Prostate gland (tissue), 2 donors: Measurements from ENCODE around the gene SMIM21.

Experiments used
- POLR2A ChIP-seq: fragments of 450-650 bp; IDR thresholded peaks from one replicate; pipeline ENCODE4 v1.6.1; 2016; ENCODE audit warnings: antibody characterized with exemption, mild to moderate bottlenecking
- POLR2AphosphoS5 ChIP-seq: sonication (generic); formaldehyde crosslinking; IDR thresholded peaks from one replicate; pipeline ENCODE4 v1.6.1; 2017; ENCODE audit warnings: antibody characterized with exemption
- TF ChIP-seq, protein P1 (sequence below), 4 experiments: fragments of 200-600 bp in 2 of 4; fragments of 450-650 bp in 2 of 4; sonication (generic) in 2 of 4; IDR thresholded peaks; 1 replicate in 3 of 4; 2 replicates in 1 of 4; pipeline ENCODE4 v1.5.1; 2016 to 2019; ENCODE audit warnings: antibody characterized with exemption in 4 of 4, mild to moderate bottlenecking in 2 of 4, moderate library complexity in 2 of 4

GRCh38 chr18:75441896-75442295 is 14.4 kb upstream of the SMIM21 start:
- TF ChIP-seq, protein P1, sequence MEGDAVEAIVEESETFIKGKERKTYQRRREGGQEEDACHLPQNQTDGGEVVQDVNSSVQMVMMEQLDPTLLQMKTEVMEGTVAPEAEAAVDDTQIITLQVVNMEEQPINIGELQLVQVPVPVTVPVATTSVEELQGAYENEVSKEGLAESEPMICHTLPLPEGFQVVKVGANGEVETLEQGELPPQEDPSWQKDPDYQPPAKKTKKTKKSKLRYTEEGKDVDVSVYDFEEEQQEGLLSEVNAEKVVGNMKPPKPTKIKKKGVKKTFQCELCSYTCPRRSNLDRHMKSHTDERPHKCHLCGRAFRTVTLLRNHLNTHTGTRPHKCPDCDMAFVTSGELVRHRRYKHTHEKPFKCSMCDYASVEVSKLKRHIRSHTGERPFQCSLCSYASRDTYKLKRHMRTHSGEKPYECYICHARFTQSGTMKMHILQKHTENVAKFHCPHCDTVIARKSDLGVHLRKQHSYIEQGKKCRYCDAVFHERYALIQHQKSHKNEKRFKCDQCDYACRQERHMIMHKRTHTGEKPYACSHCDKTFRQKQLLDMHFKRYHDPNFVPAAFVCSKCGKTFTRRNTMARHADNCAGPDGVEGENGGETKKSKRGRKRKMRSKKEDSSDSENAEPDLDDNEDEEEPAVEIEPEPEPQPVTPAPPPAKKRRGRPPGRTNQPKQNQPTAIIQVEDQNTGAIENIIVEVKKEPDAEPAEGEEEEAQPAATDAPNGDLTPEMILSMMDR (IDR thresholded peaks at IDR 0.05): no peak
- TF ChIP-seq POLR2A (no peak), POLR2AphosphoS5 (no peak)
